ENCODE data around the gene OPRL1. TPM values are rescaled to one million over a fixed set of nuclear protein-coding genes. Genes with fewer than 3 reads are reported as not detected.
A peak's percentile ranks its signal among the peaks of the same experiment; 100 is the strongest.

OPRL1 gene
- polyA plus RNA-seq, 1 of the 3 experiments (the other 2 are of a cell fraction) = 1.8 TPM

- POLR2A ChIA-PET = interaction anchor here (0.9 to 3.6 kb wide), 2 partner anchors 57 to 502 kb away, joined by 3 to 18 read pairs; partner anchors contain the start of gene PRPF6
- TF ChIP-seq RAD21 (IDR thresholded peaks at IDR 0.05; ENCODE audit: low read length) = peak; percentile 57
- TF ChIP-seq, protein P1, sequence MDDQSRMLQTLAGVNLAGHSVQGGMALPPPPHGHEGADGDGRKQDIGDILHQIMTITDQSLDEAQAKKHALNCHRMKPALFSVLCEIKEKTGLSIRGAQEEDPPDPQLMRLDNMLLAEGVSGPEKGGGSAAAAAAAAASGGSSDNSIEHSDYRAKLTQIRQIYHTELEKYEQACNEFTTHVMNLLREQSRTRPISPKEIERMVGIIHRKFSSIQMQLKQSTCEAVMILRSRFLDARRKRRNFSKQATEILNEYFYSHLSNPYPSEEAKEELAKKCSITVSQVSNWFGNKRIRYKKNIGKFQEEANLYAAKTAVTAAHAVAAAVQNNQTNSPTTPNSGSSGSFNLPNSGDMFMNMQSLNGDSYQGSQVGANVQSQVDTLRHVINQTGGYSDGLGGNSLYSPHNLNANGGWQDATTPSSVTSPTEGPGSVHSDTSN (IDR thresholded peaks at IDR 0.05) = no peak
- TF ChIP-seq, protein P2, sequence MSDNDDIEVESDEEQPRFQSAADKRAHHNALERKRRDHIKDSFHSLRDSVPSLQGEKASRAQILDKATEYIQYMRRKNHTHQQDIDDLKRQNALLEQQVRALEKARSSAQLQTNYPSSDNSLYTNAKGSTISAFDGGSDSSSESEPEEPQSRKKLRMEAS (IDR thresholded peaks at IDR 0.05; ENCODE audit: low read depth) = peak; percentile 77
- no peak for TF ChIP-seq FOXJ3 (CRISPR knock-in tag; IDR thresholded peaks at IDR 0.05)
- TF ChIP-seq MEF2A (IDR thresholded peaks at IDR 0.05; ENCODE audit: borderline replicate concordance, low read depth) = no peak
- no peak for TF ChIP-seq GATA2 (CRISPR knock-in tag; IDR thresholded peaks at IDR 0.05)
- TF ChIP-seq CHD2 (IDR thresholded peaks at IDR 0.05; ENCODE audit: low read length, partially characterized antibody) = no peak
- TF ChIP-seq, protein P3, sequence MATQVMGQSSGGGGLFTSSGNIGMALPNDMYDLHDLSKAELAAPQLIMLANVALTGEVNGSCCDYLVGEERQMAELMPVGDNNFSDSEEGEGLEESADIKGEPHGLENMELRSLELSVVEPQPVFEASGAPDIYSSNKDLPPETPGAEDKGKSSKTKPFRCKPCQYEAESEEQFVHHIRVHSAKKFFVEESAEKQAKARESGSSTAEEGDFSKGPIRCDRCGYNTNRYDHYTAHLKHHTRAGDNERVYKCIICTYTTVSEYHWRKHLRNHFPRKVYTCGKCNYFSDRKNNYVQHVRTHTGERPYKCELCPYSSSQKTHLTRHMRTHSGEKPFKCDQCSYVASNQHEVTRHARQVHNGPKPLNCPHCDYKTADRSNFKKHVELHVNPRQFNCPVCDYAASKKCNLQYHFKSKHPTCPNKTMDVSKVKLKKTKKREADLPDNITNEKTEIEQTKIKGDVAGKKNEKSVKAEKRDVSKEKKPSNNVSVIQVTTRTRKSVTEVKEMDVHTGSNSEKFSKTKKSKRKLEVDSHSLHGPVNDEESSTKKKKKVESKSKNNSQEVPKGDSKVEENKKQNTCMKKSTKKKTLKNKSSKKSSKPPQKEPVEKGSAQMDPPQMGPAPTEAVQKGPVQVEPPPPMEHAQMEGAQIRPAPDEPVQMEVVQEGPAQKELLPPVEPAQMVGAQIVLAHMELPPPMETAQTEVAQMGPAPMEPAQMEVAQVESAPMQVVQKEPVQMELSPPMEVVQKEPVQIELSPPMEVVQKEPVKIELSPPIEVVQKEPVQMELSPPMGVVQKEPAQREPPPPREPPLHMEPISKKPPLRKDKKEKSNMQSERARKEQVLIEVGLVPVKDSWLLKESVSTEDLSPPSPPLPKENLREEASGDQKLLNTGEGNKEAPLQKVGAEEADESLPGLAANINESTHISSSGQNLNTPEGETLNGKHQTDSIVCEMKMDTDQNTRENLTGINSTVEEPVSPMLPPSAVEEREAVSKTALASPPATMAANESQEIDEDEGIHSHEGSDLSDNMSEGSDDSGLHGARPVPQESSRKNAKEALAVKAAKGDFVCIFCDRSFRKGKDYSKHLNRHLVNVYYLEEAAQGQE (IDR thresholded peaks at IDR 0.05; ENCODE audit: low read depth, low read length) = no peak
- TF ChIP-seq EZH2phosphoT487 (IDR thresholded peaks at IDR 0.05; ENCODE audit: borderline replicate concordance, low read depth) = no peak
- no peak for TF ChIP-seq RCOR1 (IDR thresholded peaks at IDR 0.05; ENCODE audit: low read length)
- no peak for TF ChIP-seq GABPA (IDR thresholded peaks at IDR 0.05; ENCODE audit: low read depth)
- no peak for TF ChIP-seq NFIC (IDR thresholded peaks at IDR 0.05; ENCODE audit: borderline replicate concordance)
- TF ChIP-seq IRF3 (IDR thresholded peaks at IDR 0.05; ENCODE audit: low read depth, low read length) = no peak
- TF ChIP-seq, protein P4, sequence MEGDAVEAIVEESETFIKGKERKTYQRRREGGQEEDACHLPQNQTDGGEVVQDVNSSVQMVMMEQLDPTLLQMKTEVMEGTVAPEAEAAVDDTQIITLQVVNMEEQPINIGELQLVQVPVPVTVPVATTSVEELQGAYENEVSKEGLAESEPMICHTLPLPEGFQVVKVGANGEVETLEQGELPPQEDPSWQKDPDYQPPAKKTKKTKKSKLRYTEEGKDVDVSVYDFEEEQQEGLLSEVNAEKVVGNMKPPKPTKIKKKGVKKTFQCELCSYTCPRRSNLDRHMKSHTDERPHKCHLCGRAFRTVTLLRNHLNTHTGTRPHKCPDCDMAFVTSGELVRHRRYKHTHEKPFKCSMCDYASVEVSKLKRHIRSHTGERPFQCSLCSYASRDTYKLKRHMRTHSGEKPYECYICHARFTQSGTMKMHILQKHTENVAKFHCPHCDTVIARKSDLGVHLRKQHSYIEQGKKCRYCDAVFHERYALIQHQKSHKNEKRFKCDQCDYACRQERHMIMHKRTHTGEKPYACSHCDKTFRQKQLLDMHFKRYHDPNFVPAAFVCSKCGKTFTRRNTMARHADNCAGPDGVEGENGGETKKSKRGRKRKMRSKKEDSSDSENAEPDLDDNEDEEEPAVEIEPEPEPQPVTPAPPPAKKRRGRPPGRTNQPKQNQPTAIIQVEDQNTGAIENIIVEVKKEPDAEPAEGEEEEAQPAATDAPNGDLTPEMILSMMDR (IDR thresholded peaks at IDR 0.05) = peak; percentile 65
- peak; percentile 36; the same call in 1 of the 2 replicates for TF ChIP-seq NRF1 (IDR thresholded peaks at IDR 0.05; ENCODE audit: low read depth, low read length)
- TF ChIP-seq MXI1 (IDR thresholded peaks at IDR 0.05; ENCODE audit: low read depth, low read length) = no peak
- TF ChIP-seq RXRA (IDR thresholded peaks at IDR 0.05; ENCODE audit: borderline replicate concordance, low read depth) = no peak
- no peak for TF ChIP-seq SIN3A (IDR thresholded peaks at IDR 0.05; ENCODE audit: borderline replicate concordance, low read depth, low read length)
- TF ChIP-seq JUND (IDR thresholded peaks at IDR 0.05) = no peak
- no peak for TF ChIP-seq FOXM1 (IDR thresholded peaks at IDR 0.05; ENCODE audit: low read depth)
- no peak for TF ChIP-seq POLR2AphosphoS5 (IDR thresholded peaks at IDR 0.05; ENCODE audit: low read depth, low read length)
- TF ChIP-seq ELF1 (IDR thresholded peaks at IDR 0.05) = no peak
- TF ChIP-seq RFX5 (IDR thresholded peaks at IDR 0.05; ENCODE audit: low read length) = no peak
- no peak for TF ChIP-seq TCF12 (IDR thresholded peaks at IDR 0.05)
- no peak for TF ChIP-seq YY1 (IDR thresholded peaks at IDR 0.05; ENCODE audit: low read depth)
- TF ChIP-seq TAF1 (IDR thresholded peaks at IDR 0.05; ENCODE audit: borderline replicate concordance, low read depth, low read length) = no peak
- no peak for TF ChIP-seq EP300 (IDR thresholded peaks at IDR 0.05; ENCODE audit: borderline replicate concordance in 1 of 2, low read depth in 1 of 2, low read length in 1 of 2)
Measured at GRCh38 chr20:64038565-64039292, 41.2 kb upstream of the OPRL1 start.

More at GRCh38 chr20:64038565-64039292, 41.2 kb upstream of the OPRL1 start:
- CTCF ChIA-PET = interaction anchor here (0.6 to 7.7 kb wide), 53 partner anchors 8 to 514 kb away, joined by 3 to 85 read pairs (median 4); partner anchors contain the start of genes LKAAEAR1, OPRL1, PRPF6 and RGS19
- Histone ChIP-seq H3K4me1 (ENCODE audit: control insufficient read depth in 1 of 2, insufficient read depth in 2 of 2, low read depth in 1 of 2, low read length in 1 of 2) (peaks cover 0 to 13% of the 10 kb centered on the region in 2 experiments; a peak in 1 of 4 replicates), H3K9ac (no peak overlapping the region), H3K9me3 (no peaks in the 10 kb centered on the region), H3K79me2 (ENCODE audit: insufficient read depth) (no peaks in the 10 kb centered on the region), H3K4me3 (ENCODE audit: low read depth in 2 of 2, low read length in 1 of 2) (peak overlapping the region; percentile 42 to 57), H3K27me3 (ENCODE audit: insufficient read depth) (no peaks in the 10 kb centered on the region), H3K36me3 (replicated peaks in 1 of 2; ENCODE audit: control insufficient read depth in 1 of 2, insufficient read depth in 2 of 2, low read length in 1 of 2) (peaks cover 0 to 8% of the 10 kb centered on the region in 2 experiments), H2AFZ (ENCODE audit: low read depth) (0 out of 2 replicates have a peak overlapping the region, but pooled peaks have one; percentile 72), H3F3A (replicated peaks; ENCODE audit: insufficient read depth) (peaks cover under 1% of the 10 kb centered on the region), H3K9me2 (no peaks in the 10 kb centered on the region), H3K4me2 (peak overlapping the region; percentile 82; the same call in 1 of the 2 replicates), H3K27ac (ENCODE audit: low read depth in 2 of 2, low read length in 1 of 2) (no peak overlapping the region), H4K20me1 (ENCODE audit: insufficient read depth) (0 out of 2 replicates have a peak, but pooled peaks cover 10% of the 10 kb centered on the region)
- peak; percentile 92 for DNase-seq
- WGBS (ENCODE audit: low lambda C conversion rate) = under 1% methylated on average over 31 of the region's 91 CpGs
